A549 (cell line): ENCODE results near the gene DCP2. TPM values are rescaled to one million over a fixed set of nuclear protein-coding genes. Genes with fewer than 3 reads are reported as not detected.

ENCODE experiments used
- ATAC-seq, 2 experiments: fragments of 200-7000 bp in 1 of 2; fragments of >200 bp in 1 of 2; cut with Nextera tagmentation in 1 of 2; cut with Tn5 transposase in 1 of 2; 3 replicates each; pipeline versions ENCODE4 v1.8.0 to v1.9.1; 2018 to 2020; ENCODE audit warnings: mild to moderate bottlenecking in 1 of 2, moderate library complexity in 1 of 2
- CTCF ChIA-PET: fragments of 300-600 bp; sonication (Branson Sonifier 250); formaldehyde crosslinking; extraction: SDS; loops from one replicate; lab custom pipeline; 2021; ENCODE audit warnings: antibody characterized with exemption, inconsistent platforms; lab: Yijun Ruan, JAX
- POLR2A ChIA-PET: fragments of 350-600 bp; formaldehyde crosslinking; extraction: SDS; loops from one replicate; lab custom pipeline; 2021; ENCODE audit warnings: antibody characterized with exemption, inconsistent platforms; lab: Yijun Ruan, JAX
- DNase-seq, 2 experiments: peaks; one replicate each; pipeline versions ENCODE4 v3.0.0 to v3.0.0-alpha.2; 2011 to 2016; ENCODE audit warnings: low read depth in 1 of 2, low spot score in 1 of 2
- FAIRE-seq: peaks from 2 replicates; lab custom pipeline; 2011; peaks lifted over from hg19 to GRCh38; lab: Jason Lieb, UNC
- H3K27ac ChIP-seq, 2 experiments: fragments of >200 bp; sonication (Bioruptor Twin); formaldehyde crosslinking; 3 replicates each; pipeline ENCODE4 v1.5.1; 2016 to 2017
- H3K4me1 ChIP-seq: fragments of >200 bp; sonication (Bioruptor Twin); formaldehyde crosslinking; 3 replicates; pipeline ENCODE4 v1.6.1; 2016
- H3K4me2 ChIP-seq: fragments of >200 bp; sonication (Bioruptor Twin); formaldehyde crosslinking; 3 replicates; pipeline ENCODE4 v1.6.1; 2016
- H3K4me3 ChIP-seq: fragments of >200 bp; sonication (Bioruptor Twin); formaldehyde crosslinking; 3 replicates; pipeline ENCODE4 v1.5.1; 2016
- H3K9me3 ChIP-seq: fragments of >200 bp; sonication (Bioruptor Twin); formaldehyde crosslinking; 3 replicates; pipeline ENCODE4 v1.6.1; 2016
- E2F6 ChIP-seq: IDR thresholded peaks from 2 replicates; pipeline ENCODE4 v1.6.1; 2012; ENCODE audit warnings: low read depth, borderline replicate concordance
- EHF ChIP-seq: fragments of 250-450 bp; sonication (Bioruptor Pico); IDR thresholded peaks from 2 replicates; pipeline ENCODE4 v1.5.0; 2020; ENCODE audit warnings: mild to moderate bottlenecking
- EHMT2 ChIP-seq: fragments of 200-600 bp; sonication (generic); IDR thresholded peaks from 2 replicates; pipeline ENCODE4 v1.6.1; 2016; ENCODE audit warnings: antibody characterized with exemption, low read depth, mild to moderate bottlenecking, moderate library complexity
- EP300 ChIP-seq, 2 experiments: fragments of >200 bp; sonication (Bioruptor Twin); formaldehyde crosslinking; IDR thresholded peaks; 2 replicates in 1 of 2; 3 replicates in 1 of 2; pipeline ENCODE4 v1.6.1; 2016 to 2017
- ESRRA ChIP-seq: fragments of 150-350 bp; IDR thresholded peaks from 2 replicates; pipeline ENCODE4 v1.6.1; 2014; ENCODE audit warnings: mild to moderate bottlenecking, low read length, borderline replicate concordance
- FOSL2 ChIP-seq, 2 experiments: fragments of 450-650 bp in 1 of 2; fragments of >200 bp in 1 of 2; sonication (Bioruptor Twin) in 1 of 2; formaldehyde crosslinking; IDR thresholded peaks; 2 replicates each; pipeline versions ENCODE4 v1.5.0 to v1.6.1; 2016 to 2020; ENCODE audit warnings: mild to moderate bottlenecking in 1 of 2, moderate library complexity in 1 of 2
- FOXS1 ChIP-seq: fragments of 250-450 bp; sonication (Bioruptor Pico); IDR thresholded peaks from 2 replicates; pipeline ENCODE4 v1.5.0; 2020; ENCODE audit warnings: mild to moderate bottlenecking, moderate library complexity
- GATA3 ChIP-seq: IDR thresholded peaks from 2 replicates; pipeline ENCODE4 v1.6.1; 2012; ENCODE audit warnings: borderline replicate concordance
- HDAC2 ChIP-seq: fragments of 200-600 bp; sonication (generic); IDR thresholded peaks from 2 replicates; pipeline ENCODE4 v1.6.1; 2016
- HEYL ChIP-seq: fragments of 250-450 bp; sonication (Bioruptor Pico); IDR thresholded peaks from 2 replicates; pipeline ENCODE4 v1.8.0; 2021; ENCODE audit warnings: mild to moderate bottlenecking, moderate library complexity
- HOXA7 ChIP-seq: fragments of 250-450 bp; sonication (Bioruptor Pico); IDR thresholded peaks from 2 replicates; pipeline ENCODE4 v1.5.0; 2020; ENCODE audit warnings: mild to moderate bottlenecking, moderate library complexity
- HOXB13 ChIP-seq: fragments of 250-450 bp; sonication (Bioruptor Pico); IDR thresholded peaks from 2 replicates; pipeline ENCODE4 v1.5.0; 2020; ENCODE audit warnings: low read depth, mild to moderate bottlenecking, moderate library complexity
- HOXB5 ChIP-seq: fragments of 250-450 bp; sonication (Bioruptor Pico); IDR thresholded peaks from 2 replicates; pipeline ENCODE4 v1.5.0; 2020; ENCODE audit warnings: mild to moderate bottlenecking, moderate library complexity
- MAFK ChIP-seq: fragments of 450-650 bp; IDR thresholded peaks from 2 replicates; pipeline ENCODE4 v1.6.1; 2014; ENCODE audit not compliant: partially characterized antibody
- MAZ ChIP-seq: fragments of 150-350 bp; IDR thresholded peaks from 2 replicates; pipeline ENCODE4 v1.6.1; 2014; ENCODE audit warnings: antibody characterized with exemption, low read depth, low read length, borderline replicate concordance
- NFE2L2 ChIP-seq: fragments of 150-350 bp; conservative IDR thresholded peaks from 2 replicates; pipeline ENCODE4 v1.6.1; 2014; ENCODE audit warnings: low read length
- RARB ChIP-seq: fragments of 250-450 bp; sonication (Bioruptor Pico); IDR thresholded peaks from 2 replicates; pipeline ENCODE4 v1.8.0; 2021; ENCODE audit warnings: mild to moderate bottlenecking, moderate library complexity
- RCOR1 ChIP-seq: fragments of 150-350 bp; IDR thresholded peaks from 2 replicates; pipeline ENCODE4 v1.6.1; 2014; ENCODE audit warnings: antibody characterized with exemption, low read length, low read depth
- RNF2 ChIP-seq: fragments of 200-600 bp; sonication (generic); IDR thresholded peaks from 2 replicates; pipeline ENCODE4 v1.6.1; 2016; ENCODE audit warnings: low read depth, mild to moderate bottlenecking, antibody characterized with exemption, moderate library complexity, borderline replicate concordance
- SREBF2 ChIP-seq: fragments of 450-650 bp; IDR thresholded peaks from 2 replicates; pipeline ENCODE4 v1.6.1; 2014; ENCODE audit warnings: mild to moderate bottlenecking, moderate library complexity
- ZC3H11A ChIP-seq: fragments of 450-650 bp; IDR thresholded peaks from 2 replicates; pipeline ENCODE4 v1.6.1; 2014; ENCODE audit warnings: antibody characterized with exemption, mild to moderate bottlenecking
- ZSCAN20 ChIP-seq: fragments of 250-450 bp; sonication (Bioruptor Pico); IDR thresholded peaks from 2 replicates; pipeline ENCODE4 v1.8.0; 2022; ENCODE audit warnings: mild to moderate bottlenecking, moderate library complexity
- WGBS: methylation state at CpG from one replicate; pipeline ENCODE4 v1.1.6; 2017; ENCODE audit errors: missing lambda C conversion rate; 5-methylcytosine and 5-hydroxymethylcytosine counted together
- polyA plus RNA-seq, 4 experiments: library from polyadenylated mRNA; depleted of rRNA in 3 of 4; stranded (reverse); fragments of >200 nt; fragmentation: RNase III in 1 of 4; extraction: RNeasy Plus Mini Kit Qiagen cat#74134 plus additional on column Dnase treatment in 1 of 4; gene quantifications; 2 replicates in 3 of 4; 3 replicates in 1 of 4; pipeline ENCODE4 v1.2.3, GENCODE V29; 2011 to 2017
- TF ChIP-seq, protein P1 (sequence below): fragments of >200 bp; sonication (Bioruptor Twin); formaldehyde crosslinking; IDR thresholded peaks from 3 replicates; pipeline ENCODE4 v1.5.1; 2016
- TF ChIP-seq, protein P2 (sequence below): fragments of 250-450 bp; sonication (Bioruptor Pico); IDR thresholded peaks from 2 replicates; pipeline ENCODE4 v1.5.0; 2021; ENCODE audit warnings: mild to moderate bottlenecking, moderate library complexity, borderline replicate concordance

DCP2 gene
- polyA plus RNA-seq, 2 of the 4 experiments (the other 2 are of a cell fraction) = 7.2 to 16.1 TPM

- H3K4me3 ChIP-seq = peak overlapping the region; percentile 86
- peaks cover 22% of the 10 kb centered on the region for H3K4me1 ChIP-seq
- POLR2A ChIA-PET = no interaction called here
- no peak; a peak in 1 of 6 replicates for ATAC-seq
- DNase-seq = no peak
- no peaks in the 10 kb centered on the region for H3K9me3 ChIP-seq
- peak overlapping the region; percentile 78 for H3K4me2 ChIP-seq
- WGBS = 2% methylated on average over 16 of the region's 16 CpGs
- no peak for FAIRE-seq
- peak overlapping the region; percentile 88 to 93 for H3K27ac ChIP-seq
- TF ChIP-seq HOXA7 (CRISPR knock-in tag) (no peak), ZSCAN20 (no peak), SREBF2 (no peak), RCOR1 (no peak), MAZ (no peak), EP300 (IDR thresholded peaks at IDR 0.05) (no peak), RARB (no peak), ZC3H11A (no peak), MAFK (no peak), NFE2L2 (no peak), HEYL (CRISPR knock-in tag) (no peak), RNF2 (no peak)
- TF ChIP-seq, all 56 proteins: peak for 0
- CTCF ChIA-PET = no interaction called here
These were observed 853 bp downstream of the DCP2 start for GRCh38 chr5:112977440-112977861.

- TF ChIP-seq EHMT2 (no peak), EHF (no peak), HOXB13 (CRISPR knock-in tag) (no peak), FOXS1 (CRISPR knock-in tag) (no peak), GATA3 (no peak), E2F6 (no peak), NFE2L2 (no peak), HOXB5 (CRISPR knock-in tag) (no peak), HDAC2 (no peak), FOSL2 (IDR thresholded peaks at IDR 0.05) (no peak), FOSL2 (CRISPR knock-in tag; IDR thresholded peaks at IDR 0.05) (no peak), ESRRA (no peak)
- TF ChIP-seq, protein P1, sequence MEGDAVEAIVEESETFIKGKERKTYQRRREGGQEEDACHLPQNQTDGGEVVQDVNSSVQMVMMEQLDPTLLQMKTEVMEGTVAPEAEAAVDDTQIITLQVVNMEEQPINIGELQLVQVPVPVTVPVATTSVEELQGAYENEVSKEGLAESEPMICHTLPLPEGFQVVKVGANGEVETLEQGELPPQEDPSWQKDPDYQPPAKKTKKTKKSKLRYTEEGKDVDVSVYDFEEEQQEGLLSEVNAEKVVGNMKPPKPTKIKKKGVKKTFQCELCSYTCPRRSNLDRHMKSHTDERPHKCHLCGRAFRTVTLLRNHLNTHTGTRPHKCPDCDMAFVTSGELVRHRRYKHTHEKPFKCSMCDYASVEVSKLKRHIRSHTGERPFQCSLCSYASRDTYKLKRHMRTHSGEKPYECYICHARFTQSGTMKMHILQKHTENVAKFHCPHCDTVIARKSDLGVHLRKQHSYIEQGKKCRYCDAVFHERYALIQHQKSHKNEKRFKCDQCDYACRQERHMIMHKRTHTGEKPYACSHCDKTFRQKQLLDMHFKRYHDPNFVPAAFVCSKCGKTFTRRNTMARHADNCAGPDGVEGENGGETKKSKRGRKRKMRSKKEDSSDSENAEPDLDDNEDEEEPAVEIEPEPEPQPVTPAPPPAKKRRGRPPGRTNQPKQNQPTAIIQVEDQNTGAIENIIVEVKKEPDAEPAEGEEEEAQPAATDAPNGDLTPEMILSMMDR = no peak
- TF ChIP-seq, protein P2, sequence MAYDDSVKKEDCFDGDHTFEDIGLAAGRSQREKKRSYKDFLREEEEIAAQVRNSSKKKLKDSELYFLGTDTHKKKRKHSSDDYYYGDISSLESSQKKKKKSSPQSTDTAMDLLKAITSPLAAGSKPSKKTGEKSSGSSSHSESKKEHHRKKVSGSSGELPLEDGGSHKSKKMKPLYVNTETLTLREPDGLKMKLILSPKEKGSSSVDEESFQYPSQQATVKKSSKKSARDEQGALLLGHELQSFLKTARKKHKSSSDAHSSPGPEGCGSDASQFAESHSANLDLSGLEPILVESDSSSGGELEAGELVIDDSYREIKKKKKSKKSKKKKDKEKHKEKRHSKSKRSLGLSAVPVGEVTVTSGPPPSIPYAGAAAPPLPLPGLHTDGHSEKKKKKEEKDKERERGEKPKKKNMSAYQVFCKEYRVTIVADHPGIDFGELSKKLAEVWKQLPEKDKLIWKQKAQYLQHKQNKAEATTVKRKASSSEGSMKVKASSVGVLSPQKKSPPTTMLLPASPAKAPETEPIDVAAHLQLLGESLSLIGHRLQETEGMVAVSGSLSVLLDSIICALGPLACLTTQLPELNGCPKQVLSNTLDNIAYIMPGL (CRISPR knock-in tag) = no peak
- Histone ChIP-seq H3K4me1 (peaks cover 22% of the 10 kb centered on the region), H3K4me3 (no peak overlapping the region; the same call in 2 of the 3 replicates), H3K4me2 (peak overlapping the region; percentile 78), H3K27ac (no peak overlapping the region), H3K9me3 (no peaks in the 10 kb centered on the region)
- ChIA-PET POLR2A (no interaction called here), CTCF (interaction anchor here (1.0 to 3.7 kb wide), 4 partner anchors 9 to 56 kb away, joined by 3 to 28 read pairs (median 4); no protein-coding TSS in a partner anchor)
- DNase-seq (no peak), FAIRE-seq (no peak), ATAC-seq (no peak)
- WGBS = 11% methylated on average over 2 of the region's 2 CpGs
These were observed 2.2 kb downstream of the DCP2 start for GRCh38 chr5:112978836-112979235.
